HFFc6 (cell line): ENCODE results near the gene MAP2K6. TPM values are rescaled to one million over a fixed set of nuclear protein-coding genes. Genes with fewer than 3 reads are reported as not detected.

Experiments used
- DNase-seq: peaks from one replicate; pipeline ENCODE4 v3.0.0-alpha.2; 2018
- H3K27ac Mint-ChIP-seq: 2 replicates; pipeline ENCODE4 v1.8.0; 2020; ENCODE audit warnings: mild to moderate bottlenecking, mixed read lengths
- H3K27me3 Mint-ChIP-seq: 2 replicates; pipeline ENCODE4 v1.8.0; 2021; ENCODE audit warnings: mild to moderate bottlenecking, moderate library complexity, mixed read lengths; ENCODE audit not compliant: insufficient read depth
- H3K36me3 Mint-ChIP-seq: 2 replicates; pipeline ENCODE4 v1.8.0; 2021; ENCODE audit warnings: low read depth, mixed read lengths
- H3K4me1 Mint-ChIP-seq: 2 replicates; pipeline ENCODE4 v1.8.0; 2020; ENCODE audit warnings: low read depth, mixed read lengths
- H3K4me3 Mint-ChIP-seq: 2 replicates; pipeline ENCODE4 v1.8.0; 2020; ENCODE audit warnings: mild to moderate bottlenecking, moderate library complexity, mixed read lengths
- H3K9me3 Mint-ChIP-seq: 2 replicates; pipeline ENCODE4 v1.8.0; 2020; ENCODE audit warnings: mild to moderate bottlenecking, mixed read lengths
- total RNA-seq, 6 experiments: library from RNA; stranded (reverse); fragmentation: NEBNext Ultra II Directional; extraction: Animal tissue kit (Norgen Biotek cat#: 25700); gene quantifications; 2 replicates in 1 of 6; 3 replicates in 5 of 6; pipeline ENCODE4 v1.2.3, GENCODE V29; 2021
- TF ChIP-seq, protein P1 (sequence below): fragments of 200-600 bp; sonication (generic); IDR thresholded peaks from 2 replicates; pipeline ENCODE4 v1.5.0; 2021; ENCODE audit warnings: antibody characterized with exemption, mild to moderate bottlenecking

The MAP2K6 gene
- total RNA-seq, 6 experiments from 2014 or later: 0.06 to 0.66 (median 0.09) TPM; not detected in 1

DNA sequence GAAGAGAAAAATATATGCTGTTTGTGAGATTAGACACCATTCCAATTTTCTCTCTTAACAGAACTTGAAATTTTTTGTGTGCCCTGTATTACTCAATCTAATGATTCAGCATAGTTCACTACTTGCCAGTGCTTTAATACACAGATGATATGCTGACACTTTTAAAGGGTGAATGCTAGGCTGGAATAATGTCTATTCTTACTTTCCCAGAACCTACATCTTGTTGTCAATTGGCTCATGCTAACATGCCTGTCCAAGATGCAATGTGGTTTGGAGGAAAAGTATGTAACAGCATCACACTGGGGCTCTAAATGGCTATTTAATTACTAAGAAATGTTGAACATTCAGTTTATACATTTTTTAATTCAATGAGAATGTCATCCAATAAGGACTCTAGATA lies 7.6 kb upstream of the MAP2K6 start:
- no peaks in the 10 kb centered on the region for H3K36me3 Mint-ChIP-seq
- H3K4me1 Mint-ChIP-seq: no peaks in the 10 kb centered on the region
- no peaks in the 10 kb centered on the region; the same call in 1 of the 2 replicates for H3K27me3 Mint-ChIP-seq
- no peak for DNase-seq
- no peak overlapping the region for H3K27ac Mint-ChIP-seq
- H3K4me3 Mint-ChIP-seq: no peak overlapping the region
- peaks cover 12% of the 10 kb centered on the region for H3K9me3 Mint-ChIP-seq
- TF ChIP-seq, protein P1, sequence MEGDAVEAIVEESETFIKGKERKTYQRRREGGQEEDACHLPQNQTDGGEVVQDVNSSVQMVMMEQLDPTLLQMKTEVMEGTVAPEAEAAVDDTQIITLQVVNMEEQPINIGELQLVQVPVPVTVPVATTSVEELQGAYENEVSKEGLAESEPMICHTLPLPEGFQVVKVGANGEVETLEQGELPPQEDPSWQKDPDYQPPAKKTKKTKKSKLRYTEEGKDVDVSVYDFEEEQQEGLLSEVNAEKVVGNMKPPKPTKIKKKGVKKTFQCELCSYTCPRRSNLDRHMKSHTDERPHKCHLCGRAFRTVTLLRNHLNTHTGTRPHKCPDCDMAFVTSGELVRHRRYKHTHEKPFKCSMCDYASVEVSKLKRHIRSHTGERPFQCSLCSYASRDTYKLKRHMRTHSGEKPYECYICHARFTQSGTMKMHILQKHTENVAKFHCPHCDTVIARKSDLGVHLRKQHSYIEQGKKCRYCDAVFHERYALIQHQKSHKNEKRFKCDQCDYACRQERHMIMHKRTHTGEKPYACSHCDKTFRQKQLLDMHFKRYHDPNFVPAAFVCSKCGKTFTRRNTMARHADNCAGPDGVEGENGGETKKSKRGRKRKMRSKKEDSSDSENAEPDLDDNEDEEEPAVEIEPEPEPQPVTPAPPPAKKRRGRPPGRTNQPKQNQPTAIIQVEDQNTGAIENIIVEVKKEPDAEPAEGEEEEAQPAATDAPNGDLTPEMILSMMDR: no peak

DNA sequence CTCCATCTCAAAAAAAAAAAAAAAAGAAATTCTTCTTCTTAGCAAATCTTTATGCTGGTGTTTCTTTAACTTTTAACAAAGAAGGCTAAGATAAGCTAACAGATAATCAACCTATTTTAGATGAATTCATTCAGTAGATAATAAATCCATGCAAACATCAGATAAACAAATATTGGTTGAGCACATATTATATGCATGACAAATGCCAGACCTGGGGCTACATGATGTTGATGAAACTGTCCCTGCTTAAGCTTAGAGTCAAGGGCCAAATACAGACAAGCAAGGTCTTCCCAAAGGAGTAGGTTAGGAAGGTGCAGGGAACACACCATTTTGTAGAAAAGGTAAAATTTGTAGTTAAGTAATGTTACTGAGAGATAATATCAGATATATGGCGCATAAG lies 6.7 kb upstream of the MAP2K6 start:
- H3K4me1 Mint-ChIP-seq: no peaks in the 10 kb centered on the region
- H3K27ac Mint-ChIP-seq: no peak overlapping the region
- no peak overlapping the region for H3K4me3 Mint-ChIP-seq
- no peaks in the 10 kb centered on the region for H3K36me3 Mint-ChIP-seq
- no peaks in the 10 kb centered on the region; the same call in 1 of the 2 replicates for H3K27me3 Mint-ChIP-seq
- TF ChIP-seq, protein P1: no peak
- peaks cover 12% of the 10 kb centered on the region for H3K9me3 Mint-ChIP-seq
- DNase-seq: no peak

DNA sequence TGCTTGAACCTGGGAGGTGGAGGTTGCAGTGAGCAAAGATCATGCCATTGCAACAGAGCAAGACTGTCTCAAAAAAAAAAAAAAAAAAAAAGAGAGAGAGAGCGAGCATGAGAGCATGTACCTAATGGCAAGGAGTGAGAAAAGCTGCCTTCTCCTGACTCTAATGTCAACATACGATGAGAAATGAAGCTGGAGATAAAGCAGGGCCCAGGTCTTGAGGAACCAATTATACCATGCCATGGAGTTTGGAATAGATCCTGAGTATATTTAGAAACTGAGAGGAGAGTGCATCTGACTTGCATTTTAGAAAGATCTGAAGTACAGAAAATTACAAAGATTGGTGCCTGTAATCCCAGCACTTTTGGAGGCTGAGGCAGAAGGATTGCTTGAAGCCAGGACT lies 3.8 kb upstream of the MAP2K6 start:
- peaks cover 12% of the 10 kb centered on the region for H3K9me3 Mint-ChIP-seq
- no peaks in the 10 kb centered on the region for H3K36me3 Mint-ChIP-seq
- H3K27ac Mint-ChIP-seq: no peak overlapping the region
- no peaks in the 10 kb centered on the region for H3K4me1 Mint-ChIP-seq
- H3K4me3 Mint-ChIP-seq: no peak overlapping the region
- DNase-seq: no peak
- H3K27me3 Mint-ChIP-seq: no peaks in the 10 kb centered on the region; the same call in 1 of the 2 replicates
- TF ChIP-seq, protein P1: no peak

DNA sequence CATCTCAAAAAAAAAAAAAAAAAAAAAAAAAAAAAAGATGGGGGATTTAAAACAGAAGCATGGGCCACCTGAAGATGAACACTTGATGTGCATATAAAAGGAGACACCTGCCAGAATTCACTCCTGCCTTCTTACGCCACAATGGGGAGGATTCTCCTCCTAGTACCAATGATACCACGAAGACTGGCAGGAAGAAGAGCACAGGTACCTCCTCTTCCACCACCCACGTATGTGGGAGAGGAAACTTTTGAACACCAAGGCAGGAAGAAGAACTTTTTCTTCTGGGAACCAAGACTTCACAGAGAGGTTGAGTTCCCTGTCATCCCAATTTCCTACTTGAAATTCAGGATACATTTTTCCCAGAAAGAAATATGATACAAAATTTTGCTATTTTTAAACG lies 2.7 kb upstream of the MAP2K6 start:
- no peaks in the 10 kb centered on the region for H3K4me1 Mint-ChIP-seq
- no peaks in the 10 kb centered on the region for H3K36me3 Mint-ChIP-seq
- H3K4me3 Mint-ChIP-seq: no peak overlapping the region
- DNase-seq: no peak
- no peaks in the 10 kb centered on the region; the same call in 1 of the 2 replicates for H3K27me3 Mint-ChIP-seq
- TF ChIP-seq, protein P1: no peak
- no peak overlapping the region for H3K27ac Mint-ChIP-seq
- peaks cover 12% of the 10 kb centered on the region for H3K9me3 Mint-ChIP-seq

DNA sequence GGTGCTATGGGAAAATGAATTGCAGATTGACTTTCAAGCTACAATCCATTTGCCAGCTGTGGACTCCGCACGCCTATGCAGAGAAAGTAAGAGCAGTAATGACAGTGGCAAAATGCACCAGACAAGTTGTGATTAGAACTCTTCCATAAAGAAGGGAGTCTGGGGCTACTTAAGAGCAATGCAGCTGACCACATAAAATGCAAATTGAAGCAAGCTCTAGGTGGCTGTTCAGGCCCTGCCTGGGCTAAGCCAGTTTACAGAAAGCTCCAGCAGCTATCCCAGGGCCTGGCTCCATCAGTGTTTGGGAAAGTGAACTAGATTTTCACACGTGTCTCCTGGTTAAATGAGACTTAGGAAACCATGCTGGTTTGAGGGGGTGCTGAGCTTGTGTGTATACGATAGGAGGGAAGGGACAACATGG lies 2.2 kb upstream of the MAP2K6 start:
- H3K4me1 Mint-ChIP-seq: no peaks in the 10 kb centered on the region; the same call in 1 of the 2 replicates
- TF ChIP-seq, protein P1: no peak
- no peaks in the 10 kb centered on the region for H3K36me3 Mint-ChIP-seq
- no peak overlapping the region for H3K27ac Mint-ChIP-seq
- H3K9me3 Mint-ChIP-seq: peaks cover 12% of the 10 kb centered on the region
- DNase-seq: no peak
- no peak overlapping the region for H3K4me3 Mint-ChIP-seq
- H3K27me3 Mint-ChIP-seq: no peaks in the 10 kb centered on the region; the same call in 1 of the 2 replicates

DNA sequence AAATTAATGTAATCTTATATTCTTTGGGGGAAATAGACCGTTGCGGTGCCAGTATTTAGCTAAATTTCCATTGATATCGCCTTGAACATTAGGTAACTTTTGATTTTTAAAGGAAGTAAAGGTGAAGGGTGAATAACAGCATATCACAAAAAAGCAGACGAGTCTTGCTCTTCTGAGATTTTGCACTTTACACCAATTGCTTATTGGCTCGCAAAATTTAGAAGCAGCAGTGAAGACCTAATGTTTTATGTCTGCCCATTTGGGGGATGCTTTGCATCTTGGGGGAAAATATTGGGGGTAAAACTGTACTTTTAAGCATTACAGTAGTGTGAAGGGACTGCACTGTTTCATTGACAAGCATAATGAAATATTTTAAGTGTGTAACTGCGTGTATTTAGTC lies 934 bp downstream of the MAP2K6 start:
- no peak overlapping the region for H3K4me3 Mint-ChIP-seq
- no peak overlapping the region for H3K27ac Mint-ChIP-seq
- TF ChIP-seq, protein P1: no peak
- H3K9me3 Mint-ChIP-seq: peaks cover 7% of the 10 kb centered on the region
- H3K36me3 Mint-ChIP-seq: no peaks in the 10 kb centered on the region
- DNase-seq: no peak
- H3K4me1 Mint-ChIP-seq: no peaks in the 10 kb centered on the region; the same call in 1 of the 2 replicates
- no peaks in the 10 kb centered on the region for H3K27me3 Mint-ChIP-seq
